ENCODE measurements around the gene MALT1.
A peak's percentile ranks its signal among the peaks of the same experiment; 100 is the strongest.
"Not testable (repeated sequence)": the region's sequence is repeated elsewhere in the genome, so short reads cannot be mapped to it uniquely, and the experiment has no call there.

Gene MALT1

DNA sequence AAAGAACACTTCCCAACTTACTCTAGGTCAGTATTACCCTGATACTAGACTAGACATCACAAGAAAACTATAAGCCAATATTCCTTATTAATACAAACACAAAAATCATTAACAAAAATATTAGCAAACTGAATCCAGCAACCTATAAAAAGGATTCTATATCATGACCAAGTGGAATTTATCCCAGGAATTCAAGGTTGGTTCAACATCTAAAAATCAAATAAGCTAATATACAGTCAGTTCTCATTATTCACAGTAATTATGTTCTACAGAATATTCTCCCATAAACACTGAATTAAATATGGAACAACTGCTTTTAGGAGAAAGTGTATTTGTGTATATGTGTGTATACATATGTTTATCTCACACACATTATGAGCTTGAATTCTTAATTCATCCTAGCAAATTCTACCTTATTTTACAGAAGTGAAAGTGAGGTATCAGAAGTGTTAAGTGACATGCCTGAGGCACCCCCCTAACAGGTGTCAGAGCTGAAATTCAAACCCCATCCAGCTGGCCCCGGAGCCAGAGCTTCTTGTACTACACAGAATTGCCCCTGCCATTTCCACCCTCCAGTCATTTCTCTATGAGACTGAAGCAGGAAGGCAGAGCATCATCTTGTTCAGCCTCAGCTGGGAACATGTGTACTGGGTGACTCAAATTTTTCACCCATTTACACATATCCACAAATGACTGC is 77.8 kb downstream of the MALT1 start:
- DNase-seq, result no peak

DNA sequence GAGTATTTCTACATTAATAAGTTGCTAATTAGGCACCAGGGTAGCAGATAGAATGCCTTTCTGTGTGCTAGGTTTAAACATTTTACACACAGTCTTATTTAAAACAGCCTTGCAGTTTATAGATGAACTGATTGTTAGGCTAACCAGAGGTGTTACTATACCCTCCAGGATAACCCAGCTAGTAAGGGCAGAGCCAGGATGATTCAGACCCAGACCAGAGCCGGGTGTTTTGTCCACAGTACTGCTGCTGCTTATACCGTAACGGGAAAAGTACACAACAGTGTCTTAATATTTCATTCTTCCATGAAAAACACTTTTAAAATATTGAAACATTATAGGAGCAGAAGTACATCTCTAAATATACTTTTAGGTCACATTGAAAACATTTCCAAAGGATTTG is 82.7 kb downstream of the MALT1 start:
- no peak for DNase-seq

DNA sequence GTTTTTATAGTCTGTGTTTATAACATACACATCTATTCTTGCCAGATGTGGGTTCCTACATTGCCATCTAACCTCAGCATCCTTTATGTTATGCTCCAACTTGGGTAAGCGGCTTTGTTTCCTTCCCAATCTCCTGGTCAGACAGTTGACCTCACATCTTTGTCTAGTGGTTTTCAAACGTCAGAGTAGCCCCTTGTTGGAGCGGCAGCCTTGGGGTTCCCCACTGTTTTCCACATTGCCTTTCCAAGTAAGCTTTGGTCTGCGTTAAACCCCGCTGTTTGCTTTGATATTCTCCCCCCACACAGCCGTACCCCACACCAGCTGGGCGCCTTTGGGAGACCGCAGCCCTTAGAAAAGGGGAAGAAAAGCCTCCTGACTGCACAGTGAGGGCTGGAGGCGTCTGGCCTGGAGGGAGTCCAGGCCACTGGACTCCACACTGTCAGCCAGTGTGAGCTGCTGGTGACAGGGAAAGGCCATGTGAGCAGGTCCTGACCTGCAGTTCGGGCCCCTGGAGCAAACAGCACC is 83.3 kb downstream of the MALT1 start:
- no peak for DNase-seq

DNA sequence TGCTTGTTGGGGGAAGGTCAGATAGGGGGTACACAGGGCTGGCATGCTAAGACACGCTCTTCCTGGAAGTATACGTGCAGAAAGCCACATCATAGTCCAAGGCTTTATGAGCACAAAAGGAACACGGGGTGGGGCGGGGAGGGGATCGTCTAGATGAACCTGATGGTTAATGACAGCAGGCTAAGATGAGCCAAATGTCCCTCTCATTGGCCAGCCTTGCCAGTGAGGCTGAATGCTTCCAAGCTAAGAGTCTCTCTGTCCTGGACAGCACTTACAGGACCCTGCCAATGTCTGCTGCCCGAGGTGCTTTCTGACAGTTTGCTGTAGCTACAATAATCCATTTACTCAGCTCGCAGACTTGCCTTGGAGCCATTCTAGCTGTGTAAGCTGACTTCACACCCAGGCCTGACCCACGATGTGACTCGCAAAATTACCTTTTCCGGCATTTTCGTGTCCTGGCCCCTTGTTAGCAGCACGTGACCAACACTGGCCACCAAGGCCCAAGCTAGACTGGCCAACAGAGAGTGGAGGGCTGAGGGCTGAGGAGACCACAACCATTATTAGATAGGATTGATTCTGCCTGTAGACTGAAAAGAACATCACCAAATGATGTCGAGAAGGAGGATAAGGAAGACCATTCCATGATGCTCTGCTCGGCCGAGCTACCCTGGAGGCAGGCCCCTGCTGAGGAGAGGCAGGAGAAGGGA is 84.2 kb downstream of the MALT1 start:
- DNase-seq, result no peak

DNA sequence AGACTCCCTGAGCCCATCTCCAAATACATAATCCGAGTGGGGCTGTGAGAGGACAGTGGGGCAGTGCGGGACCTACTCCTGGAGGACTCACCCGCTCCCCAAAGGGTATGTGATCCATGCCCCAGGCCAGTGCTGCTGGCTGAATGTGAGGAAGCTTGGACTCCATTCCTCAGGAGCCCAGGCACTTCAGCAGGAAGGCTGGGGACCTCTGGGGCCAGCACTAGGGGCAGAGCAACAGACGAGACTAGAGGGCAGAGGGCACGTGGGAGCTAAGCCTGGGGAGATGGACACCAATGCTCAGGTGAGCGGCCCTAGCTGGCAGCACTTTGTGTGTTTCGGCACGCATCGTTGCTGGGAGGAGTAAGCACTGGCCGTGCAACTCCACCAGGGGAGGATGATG is 84.9 kb downstream of the MALT1 start:
- no peak for DNase-seq

DNA sequence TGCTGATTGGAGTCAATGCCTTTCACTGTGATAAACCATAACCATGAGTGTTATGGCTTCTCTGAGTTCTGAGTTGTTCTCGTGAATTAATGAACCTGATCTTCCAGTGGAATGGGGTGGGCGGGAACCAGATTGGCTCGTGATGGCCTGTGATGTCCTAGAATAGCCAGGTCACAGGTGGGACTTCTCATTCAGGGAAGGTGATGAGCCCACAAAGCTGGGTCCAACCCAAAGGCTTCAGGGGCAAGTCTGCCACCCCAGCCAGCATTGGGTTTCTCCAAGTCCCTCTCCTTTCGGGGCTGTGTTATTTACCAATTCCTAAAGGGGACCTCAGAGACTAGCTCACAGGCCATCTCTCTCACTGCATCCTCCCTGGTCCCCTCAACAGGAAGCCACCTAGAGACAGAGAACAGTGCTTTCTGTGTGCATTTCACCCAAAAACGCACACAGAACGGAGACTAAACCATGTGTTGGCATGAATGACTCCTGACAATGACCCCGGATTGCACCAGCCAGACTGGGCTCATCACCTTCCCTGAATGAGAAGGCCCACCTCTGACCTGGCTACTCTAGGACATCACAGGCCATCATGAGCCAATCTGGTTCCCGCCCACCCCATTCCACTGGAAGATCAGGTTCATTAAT is 85.5 kb downstream of the MALT1 start:
- no peak for DNase-seq

DNA sequence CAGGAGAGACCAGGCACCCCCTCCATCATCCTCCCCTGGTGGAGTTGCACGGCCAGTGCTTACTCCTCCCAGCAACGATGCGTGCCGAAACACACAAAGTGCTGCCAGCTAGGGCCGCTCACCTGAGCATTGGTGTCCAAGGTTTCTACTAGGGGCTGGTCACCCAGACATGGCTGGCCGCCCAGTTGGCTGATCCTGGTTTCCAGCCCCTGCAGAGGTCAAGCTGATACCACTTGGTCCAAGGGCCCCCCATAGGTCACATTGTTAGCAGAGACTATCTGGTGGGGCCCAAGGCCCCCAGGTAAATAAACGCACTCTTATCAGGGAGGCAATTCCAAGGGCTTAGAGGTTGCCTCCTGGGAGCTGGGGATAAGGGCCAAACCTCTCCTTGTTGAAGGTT is 86.1 kb downstream of the MALT1 start:
- DNase-seq, result not testable (repeated sequence)

DNA sequence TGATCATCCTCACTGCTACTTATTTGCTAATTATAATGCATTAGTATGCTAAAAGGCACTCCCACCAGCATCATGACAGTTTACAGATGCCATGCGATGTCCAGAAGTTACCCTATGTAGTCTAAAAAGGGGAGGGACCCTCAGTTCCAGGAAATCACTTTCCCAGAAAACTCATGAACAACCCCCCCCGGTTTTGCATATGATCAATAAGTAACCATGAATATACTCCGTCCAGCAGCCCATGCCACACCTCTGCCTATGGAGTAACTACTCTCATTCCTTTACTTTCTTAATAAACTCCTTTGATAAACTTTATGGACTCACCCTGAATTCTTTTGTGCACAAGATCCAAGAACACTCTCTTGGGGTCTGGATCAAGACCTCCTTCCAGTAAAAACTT is 86.8 kb downstream of the MALT1 start:
- no peak for DNase-seq

DNA sequence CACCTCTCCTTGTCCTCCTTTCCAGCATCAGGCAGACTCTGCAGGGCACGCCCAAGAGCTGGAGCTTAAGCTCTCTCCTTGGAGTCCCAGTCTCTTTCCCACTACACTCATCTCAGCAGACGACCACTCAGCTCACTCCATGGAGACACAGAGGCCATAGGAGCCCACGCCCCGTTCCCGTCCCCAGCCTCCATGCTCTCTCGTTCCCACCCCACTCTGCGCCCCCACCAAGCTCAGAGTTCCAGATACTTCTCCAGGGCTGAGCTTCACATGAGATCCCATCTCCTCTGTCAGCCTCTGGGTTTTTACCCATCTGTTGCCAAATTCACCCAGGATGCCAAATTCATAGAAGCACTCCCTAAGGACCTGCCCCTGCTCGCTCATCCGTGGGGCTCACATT is 87.3 kb downstream of the MALT1 start:
- DNase-seq, result no peak

DNA sequence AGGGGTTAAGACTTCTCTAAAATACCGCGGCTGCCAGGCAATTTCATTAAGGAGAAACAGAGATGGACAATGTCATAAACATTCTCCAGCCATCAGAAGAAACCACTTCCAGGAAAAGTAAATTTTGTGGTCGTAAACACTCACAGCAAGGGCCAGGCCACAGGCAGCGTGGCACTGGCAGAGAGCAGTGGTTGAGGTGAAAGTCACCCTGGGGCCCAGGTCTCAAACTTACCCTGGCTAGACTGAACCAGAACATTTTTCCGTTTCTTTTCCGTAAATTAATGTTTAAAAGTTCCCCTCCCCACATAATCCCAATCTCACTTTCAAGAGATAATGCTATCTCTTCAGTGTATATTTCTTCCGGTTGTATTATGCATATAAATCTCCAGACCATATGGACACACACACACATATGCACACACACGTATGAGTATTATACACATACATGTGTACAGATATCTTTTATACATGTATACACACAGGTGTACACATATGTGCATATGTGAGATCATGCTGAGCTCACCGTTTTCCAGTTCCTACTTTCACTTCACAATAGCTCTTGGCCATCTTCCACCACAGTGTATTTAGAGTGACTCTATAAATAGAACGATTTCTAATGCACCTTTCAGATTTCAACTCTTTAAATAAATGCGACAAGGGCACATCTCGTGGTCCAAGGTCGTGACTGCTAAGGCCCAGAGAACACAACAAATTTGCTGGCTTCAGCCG is 90.1 kb downstream of the MALT1 start:
- DNase-seq, result no peak

DNA sequence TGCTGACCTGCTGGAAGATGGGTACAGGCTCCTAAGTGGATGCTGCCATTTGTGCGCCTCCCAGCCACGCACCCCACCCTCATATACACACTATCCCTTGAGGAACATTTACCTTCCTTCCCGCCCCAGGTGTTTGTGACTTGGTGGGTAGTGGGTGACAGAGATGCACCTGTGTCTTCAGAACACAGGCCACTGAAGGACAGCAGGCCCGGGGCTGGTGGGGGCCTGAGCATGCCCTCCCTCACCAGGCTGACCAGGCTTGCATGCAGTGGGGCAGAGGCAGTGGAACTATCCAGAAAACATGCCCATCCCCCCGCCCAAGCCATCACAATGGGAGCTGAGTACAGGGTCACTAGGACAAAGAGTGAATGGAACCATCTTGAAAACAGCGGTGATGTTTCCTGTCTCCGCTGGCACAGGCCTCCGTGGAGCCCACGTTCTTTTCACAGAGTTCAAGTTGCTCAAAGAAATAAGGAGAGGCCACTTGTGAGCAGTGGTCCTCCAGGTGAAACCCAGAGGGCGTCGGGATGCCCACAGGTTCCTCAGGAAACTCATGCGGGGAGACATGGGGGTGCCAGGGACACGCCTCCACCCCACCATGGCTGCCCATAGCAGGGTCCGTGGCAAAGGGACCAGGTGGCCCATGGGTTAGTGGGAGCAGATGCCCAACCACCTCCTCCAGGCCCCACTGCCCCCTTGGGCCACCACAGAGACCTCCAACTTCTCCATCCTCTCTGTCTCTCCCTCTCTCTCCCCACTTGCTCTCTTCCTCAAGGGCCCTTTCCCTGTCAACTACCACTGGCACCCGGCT is 90.9 kb downstream of the MALT1 start:
- no peak for DNase-seq

DNA sequence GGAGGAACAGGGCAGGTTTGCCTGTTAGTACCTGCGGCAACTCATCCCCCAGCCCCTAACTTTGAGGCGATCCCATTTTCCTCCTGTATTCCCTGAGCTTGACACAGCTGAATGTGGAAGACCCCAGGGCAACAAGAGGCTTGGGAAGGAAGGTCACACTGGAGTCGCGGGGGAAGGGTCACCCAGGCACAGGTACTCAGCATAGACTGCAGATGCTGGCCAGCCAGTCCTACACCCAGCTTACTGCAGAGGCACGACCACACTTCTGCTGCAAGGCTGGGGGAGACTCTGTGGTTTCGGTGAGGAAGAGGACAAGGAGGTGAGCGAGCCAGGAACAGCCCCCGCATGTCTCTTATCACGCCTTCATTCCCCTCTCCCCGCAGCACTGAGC is 91.5 kb downstream of the MALT1 start:
- DNase-seq, result no peak

DNA sequence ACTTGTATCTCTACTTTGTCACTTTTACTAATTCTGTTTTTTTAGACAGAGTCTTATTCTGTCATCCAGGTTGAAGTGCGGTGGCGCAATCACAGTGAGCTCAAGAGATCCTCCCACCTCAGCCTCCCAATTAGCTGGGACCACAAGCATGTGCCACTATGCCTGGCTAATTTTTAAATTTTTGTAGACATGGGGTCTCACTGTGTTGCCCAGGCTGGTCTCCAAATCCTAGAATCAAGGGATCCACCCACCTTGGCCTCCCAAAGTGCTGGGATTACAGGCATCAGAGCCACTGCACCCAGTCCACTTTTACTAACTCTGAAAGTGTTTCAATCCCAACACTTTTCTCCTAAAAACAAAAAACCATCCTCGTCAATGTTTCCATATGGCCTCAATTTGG is 94.9 kb downstream of the MALT1 start:
- no peak for DNase-seq

DNA sequence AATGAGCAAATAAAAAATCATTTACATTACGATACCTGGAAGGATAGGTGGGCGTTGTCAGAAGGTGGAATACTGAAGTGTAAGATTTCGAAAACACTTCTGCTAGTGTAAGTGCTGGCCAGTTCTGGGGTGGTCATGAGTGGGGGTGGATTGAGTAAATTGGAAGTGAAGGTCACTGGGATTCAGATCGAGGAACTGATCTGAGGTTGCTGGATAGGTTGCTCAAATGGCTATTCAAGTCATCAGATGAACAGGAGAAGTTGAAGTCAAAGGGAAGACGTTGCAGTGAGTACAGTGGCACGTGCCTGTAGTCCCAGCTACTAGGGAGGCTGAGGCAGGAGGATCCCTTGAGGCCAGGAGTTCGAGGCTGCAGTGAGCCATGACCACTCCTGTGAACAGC is 95.7 kb downstream of the MALT1 start:
- no peak for DNase-seq

DNA sequence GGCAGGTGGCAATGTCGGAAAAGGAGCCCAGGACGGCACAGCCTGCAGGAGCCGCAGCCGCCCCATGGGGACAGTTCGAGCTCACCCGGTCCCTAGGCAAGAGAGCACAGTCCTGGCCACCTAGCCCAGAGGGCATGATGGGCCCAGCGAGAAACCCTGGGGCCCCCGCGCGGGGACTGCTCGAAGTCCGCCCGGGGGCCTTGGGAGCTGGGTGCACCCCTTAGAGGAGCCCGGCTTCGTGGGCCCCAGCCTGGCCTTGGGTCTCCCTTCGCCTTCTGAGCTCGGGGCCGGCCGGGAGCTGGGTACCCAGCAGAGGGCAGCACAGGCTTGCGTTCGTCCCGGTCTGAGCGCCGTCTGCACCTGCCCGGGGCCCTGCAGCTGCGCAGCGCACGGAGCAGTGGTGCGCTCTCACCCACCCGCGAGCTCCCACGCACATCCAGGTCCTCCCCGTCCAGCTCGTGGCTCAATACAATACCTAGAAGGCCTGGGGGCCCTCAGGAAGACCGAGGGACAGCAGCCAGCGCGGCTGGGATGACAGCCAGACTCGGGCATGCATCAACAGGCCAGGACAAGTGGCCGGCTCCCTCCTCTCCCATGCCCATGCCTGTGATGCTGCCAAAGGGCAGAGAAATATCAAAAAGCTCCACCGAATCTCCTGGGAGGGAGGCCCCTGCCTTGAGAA is 97.2 kb downstream of the MALT1 start:
- DNase-seq, result peak; percentile 52 to 71

DNA sequence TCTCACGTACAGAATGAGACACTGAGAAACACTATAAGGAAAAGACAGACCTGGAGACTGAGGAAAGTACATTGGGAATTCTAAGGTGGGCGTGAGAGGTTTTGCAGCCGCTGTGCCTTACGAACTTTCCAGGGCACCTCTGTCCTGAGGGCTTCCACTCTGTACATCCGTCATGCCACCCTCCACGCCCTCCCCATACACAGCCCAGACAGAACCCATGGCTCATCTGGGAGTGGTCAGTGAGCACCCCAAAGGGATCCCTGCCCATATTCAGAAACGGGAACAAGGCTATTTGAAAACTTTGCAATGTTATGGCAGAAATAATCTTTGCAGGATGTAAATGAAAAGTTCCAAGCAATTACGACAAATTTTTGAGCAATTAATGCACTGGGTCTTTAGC is 98.1 kb downstream of the MALT1 start:
- no peak for DNase-seq

DNA sequence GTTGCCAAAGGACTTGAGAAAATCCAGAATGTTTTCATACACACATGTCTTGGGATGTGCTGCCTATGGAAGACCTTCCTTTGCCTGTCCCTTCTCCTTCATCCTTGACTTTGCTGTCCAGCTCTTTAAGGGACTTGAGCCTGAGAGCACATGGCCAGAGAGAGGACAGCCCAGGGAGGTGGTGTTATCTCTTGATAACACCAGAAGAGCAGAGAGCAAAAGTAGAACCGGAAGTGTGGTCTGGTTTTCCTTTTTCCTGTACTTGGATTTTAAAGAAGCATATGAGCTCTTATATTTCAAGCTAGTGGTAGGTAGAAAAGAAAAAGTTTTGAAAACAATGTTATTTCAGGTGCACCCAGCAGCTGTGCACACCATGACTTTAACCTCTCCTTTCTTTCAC is 99.3 kb downstream of the MALT1 start:
- no peak for DNase-seq

DNA sequence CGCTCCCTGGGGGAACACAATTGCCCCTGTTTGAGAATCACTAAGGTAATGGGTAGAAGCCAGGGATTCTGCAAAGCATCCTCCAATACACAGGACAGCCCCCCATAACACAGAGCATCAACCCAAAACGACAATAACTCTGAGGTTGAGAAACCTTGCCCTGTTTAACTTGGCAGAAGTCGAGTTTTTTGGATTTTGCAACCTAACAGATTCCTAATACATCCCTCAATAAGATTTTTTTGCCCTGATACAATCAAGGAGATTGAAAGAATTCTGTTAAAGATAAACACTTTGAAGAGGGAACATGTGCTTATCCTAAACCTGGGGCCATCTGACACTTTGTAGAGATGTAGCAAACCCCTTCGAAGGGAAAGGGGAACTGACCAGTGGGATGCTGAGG is 100.9 kb downstream of the MALT1 start:
- DNase-seq, result no peak

DNA sequence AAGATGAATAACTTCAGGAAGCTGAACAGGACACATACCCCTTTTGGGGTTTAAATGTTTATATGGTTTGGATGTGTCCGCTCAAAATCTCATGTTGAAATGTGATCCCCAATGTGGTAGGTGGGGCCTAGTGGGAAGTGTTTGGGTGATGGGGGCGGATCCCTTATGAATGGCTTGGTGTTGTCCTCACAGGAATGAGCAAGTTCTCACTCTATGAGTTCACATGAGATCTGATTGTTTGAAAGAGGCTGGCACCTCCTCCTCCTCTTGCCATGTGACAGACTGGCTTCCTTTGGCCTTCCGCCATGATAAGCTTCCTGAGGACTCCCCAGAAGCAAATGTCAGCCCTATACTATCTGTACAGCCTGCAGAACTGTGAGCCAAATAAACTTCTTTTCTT is 104.8 kb downstream of the MALT1 start:
- no peak for DNase-seq

DNA sequence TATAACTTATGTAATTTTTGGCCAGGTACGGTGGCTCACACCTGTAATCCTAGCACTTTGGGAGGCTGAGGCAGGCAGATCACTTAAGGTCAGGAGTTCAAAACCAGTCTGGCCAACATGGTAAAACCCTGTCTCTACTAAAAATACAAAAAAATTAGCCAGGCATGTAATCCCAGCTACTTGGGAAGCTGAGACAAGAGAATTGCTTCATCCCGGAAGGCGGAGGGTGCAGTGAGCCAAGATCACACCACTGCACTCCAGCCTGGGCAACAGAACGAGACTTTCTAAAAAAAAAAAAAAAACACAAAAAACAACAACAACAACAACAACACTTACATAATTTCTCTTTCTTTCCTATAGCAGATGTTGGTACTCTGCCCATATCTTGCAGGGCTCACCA is 105.3 kb downstream of the MALT1 start:
- DNase-seq, result not testable (repeated sequence)

DNA sequence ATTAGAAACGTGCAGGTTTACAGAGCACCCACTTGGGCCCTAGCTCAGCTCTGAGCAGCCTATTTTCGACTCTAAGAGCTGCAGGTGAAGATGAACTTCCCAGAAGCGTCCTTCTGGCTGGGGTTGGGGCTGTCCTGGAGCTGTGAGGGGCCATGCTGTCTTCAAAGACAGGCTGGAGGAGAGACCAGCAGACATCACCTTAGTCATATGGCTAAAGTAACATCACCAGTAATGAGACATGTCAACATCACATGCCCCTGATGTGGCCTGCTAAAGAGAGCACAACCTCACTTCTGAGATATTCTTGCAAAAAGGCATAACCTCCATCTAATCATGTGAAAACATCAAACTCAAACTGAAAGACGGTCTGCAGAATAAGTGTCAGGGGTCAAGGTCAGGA is 106.2 kb downstream of the MALT1 start:
- no peak for DNase-seq

DNA sequence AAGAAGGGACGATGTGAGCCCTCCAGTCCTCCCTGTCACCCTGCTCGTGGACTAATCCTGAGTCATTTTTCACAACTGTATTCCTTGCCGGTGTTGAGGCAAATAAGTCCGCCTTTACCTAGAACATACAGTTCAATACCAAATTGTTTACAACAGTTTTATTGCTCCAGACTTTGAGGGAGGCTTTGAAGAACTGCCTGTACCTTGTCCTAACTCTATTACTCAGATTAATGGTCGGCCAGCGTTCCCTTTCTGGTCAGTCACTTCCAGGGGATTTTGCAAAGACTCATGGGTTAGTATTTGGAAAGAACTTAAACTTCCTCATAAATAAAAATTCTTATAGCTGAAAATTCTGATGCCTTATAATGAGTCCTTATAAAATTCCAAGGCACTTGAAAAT is 108.3 kb downstream of the MALT1 start:
- no peak for DNase-seq
